Ovary (tissue), 9 donors: ENCODE measurements around the gene KRT10. TPM values are rescaled to one million over a fixed set of nuclear protein-coding genes. Genes with fewer than 3 reads are reported as not detected.

Source experiments
- DNase-seq, 5 donors: peaks; one replicate each; pipeline ENCODE4 v3.0.0-alpha.2; 2019 to 2020
- H3K27ac ChIP-seq, 2 donors: fragments of 200-600 bp; one replicate each; pipeline versions ENCODE4 v1.5.1 to v1.8.0; 2019 to 2022
- H3K27me3 ChIP-seq: fragments of 200-600 bp; one replicate; pipeline ENCODE4 v1.8.0; 2022
- H3K36me3 ChIP-seq: fragments of 200-600 bp; sonication (generic); one replicate; pipeline ENCODE4 v1.5.1; 2019
- H3K4me1 ChIP-seq: one replicate; pipeline ENCODE4 v1.8.1; 2013; ENCODE audit warnings: mild to moderate bottlenecking, moderate library complexity; ENCODE audit not compliant: insufficient read depth
- H3K4me3 ChIP-seq: fragments of 200-600 bp; sonication (generic); one replicate; pipeline ENCODE4 v1.5.1; 2017
- H3K9me3 ChIP-seq, 2 donors: fragments of 200-600 bp in 1 of 2; sonication (generic) in 1 of 2; one replicate each; pipeline versions ENCODE4 v1.5.1 to v1.8.1; 2013 to 2019; ENCODE audit warnings: mild to moderate bottlenecking in 1 of 2, moderate library complexity in 1 of 2
- CTCF ChIP-seq, 3 donors: fragments of 450-650 bp in 2 of 3; fragments of 200-600 bp in 1 of 3; IDR thresholded peaks; one replicate each; pipeline versions ENCODE4 v1.5.1 to v1.8.0; 2016 to 2022; ENCODE audit warnings: antibody characterized with exemption in 3 of 3, mild to moderate bottlenecking in 1 of 3
- EP300 ChIP-seq: sonication (generic); formaldehyde crosslinking; IDR thresholded peaks from one replicate; pipeline ENCODE4 v1.6.1; 2017; ENCODE audit warnings: antibody characterized with exemption
- POLR2A ChIP-seq: fragments of 450-650 bp; IDR thresholded peaks from one replicate; pipeline ENCODE4 v1.6.1; 2017; ENCODE audit warnings: antibody characterized with exemption, mild to moderate bottlenecking, moderate library complexity
- WGBS, 3 donors: extraction: QIAGEN DNeasy Blood & Tissue Kit in 1 of 3; methylation state at CpG; one replicate each; pipeline versions ENCODE4 v1.1.5 to v1.1.7; 2013 to 2017; 5-methylcytosine and 5-hydroxymethylcytosine counted together
- intact Hi-C, 4 donors: fragments of 100-400 bp; cut with DNase I; formaldehyde crosslinking; loops; one replicate each; pipeline versions ENCODE4 v1.11.0 to v1.15.1; 2022 to 2023
- polyA plus RNA-seq, 2 donors: library from polyadenylated mRNA; stranded (reverse); fragments of 200-250 nt in 1 of 2; fragments of 350-450 nt in 1 of 2; fragmentation: Illumina TruSeq in 1 of 2; extraction: RNeasy Lipid Tissue Mini Kit (QIAGEN cat#74804) in 1 of 2; gene quantifications; one replicate each; pipeline ENCODE4 v1.2.3, GENCODE V29; 2013 to 2014
- total RNA-seq, 7 donors: library from RNA; depleted of rRNA in 2 of 7; stranded (reverse); fragments of >200 nt in 2 of 7; fragmentation: NEBNext Ultra II Directional in 3 of 7; extraction: Animal tissue kit (Norgen Biotek cat#: 25700) in 3 of 7; gene quantifications; one replicate each; pipeline versions ENCODE4 v1.1.0 to v1.2.4, GENCODE V29; 2016 to 2023
- donor health status: DM: no; HTN: no; CAD: no; lungs with moderate emphysema.
- donor health status: DM: no; HTN: no; CAD: no.
- donor health status: Bipolar disorder and iron deficiency.
- donor health status: DM: yes; HTN: yes; CAD: no.
- donor health status: DM: no; HTN: no; CAD: no.
- donor health status: DM: yes; HTN: yes; CAD: no.

The KRT10 gene
- total and polyA plus RNA-seq, 9 donors, result 10.4 to 57.3 (median 35.2) TPM

GRCh38 chr17:40848583-40849235 is 26.3 kb upstream of the KRT10 start:
- intact Hi-C loops, result no loop called here
- Histone ChIP-seq H3K4me3 (no peak overlapping the region), H3K36me3 (no peaks in the 10 kb centered on the region), H3K9me3 (no peaks in the 10 kb centered on the region), H3K27me3 (no peaks in the 10 kb centered on the region), H3K27ac (no peak overlapping the region), H3K4me1 (peaks cover 1% of the 10 kb centered on the region)
- DNase-seq, result no peak
- TF ChIP-seq POLR2A (no peak), CTCF (IDR thresholded peaks at IDR 0.05) (no peak), EP300 (no peak)
- 81 to 97% (median 90%) methylated on average over 1 of the region's 1 CpG for WGBS, 3 donors

DNA sequence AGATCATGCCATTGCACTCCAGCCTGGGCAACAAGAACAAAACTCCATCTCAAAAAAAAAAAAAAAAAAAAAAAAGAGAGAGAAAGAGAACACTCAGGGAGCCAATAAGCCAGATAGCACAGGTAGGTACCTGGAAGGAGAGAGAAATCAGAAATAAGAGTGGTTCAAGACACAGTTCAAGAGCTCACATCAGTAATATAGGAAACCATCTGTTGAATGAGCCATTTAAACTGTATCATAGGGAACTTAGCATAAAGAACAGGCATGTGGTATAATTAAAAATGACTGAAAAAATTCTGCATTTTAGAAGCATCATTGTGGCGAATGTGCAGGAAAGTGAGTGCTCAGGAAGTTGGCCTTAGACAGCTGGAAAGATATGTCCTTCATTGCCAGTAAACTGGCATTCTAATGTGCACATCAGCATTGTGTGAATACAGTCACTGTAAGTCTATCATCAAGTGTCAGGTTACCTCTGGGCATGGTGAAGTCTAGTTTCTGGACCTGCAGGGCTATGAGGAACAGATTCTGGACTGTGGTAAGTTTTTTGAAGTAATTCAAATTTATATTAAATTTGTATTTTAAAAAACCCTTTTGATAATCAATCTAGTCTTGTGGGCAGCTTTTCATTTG is 24.2 kb upstream of the KRT10 start:
- TF ChIP-seq POLR2A, result no peak
- WGBS, 3 donors, result 90 to 94% (median 90%) methylated on average over 1 of the region's 1 CpG
- intact Hi-C loops, result no loop called here
- Histone ChIP-seq H3K4me1 (no peaks in the 10 kb centered on the region), H3K27ac (no peak overlapping the region), H3K27me3 (no peaks in the 10 kb centered on the region), H3K9me3 (no peaks in the 10 kb centered on the region), H3K4me3 (no peak overlapping the region), H3K36me3 (no peaks in the 10 kb centered on the region)
- no peak for DNase-seq

GRCh38 chr17:40844671-40845107 is 22.3 kb upstream of the KRT10 start:
- DNase-seq, result no peak

GRCh38 chr17:40843242-40843641 is 20.8 kb upstream of the KRT10 start:
- no peaks in the 10 kb centered on the region for H3K4me1 ChIP-seq
- TF ChIP-seq EP300 (no peak), CTCF (IDR thresholded peaks at IDR 0.05) (no peak), POLR2A (no peak)
- 73 to 89% (median 89%) methylated on average over 3 of the region's 3 CpGs for WGBS, 3 donors
- no peaks in the 10 kb centered on the region for H3K36me3 ChIP-seq
- H3K4me3 ChIP-seq, result no peak overlapping the region
- H3K9me3 ChIP-seq, result no peaks in the 10 kb centered on the region
- no peak overlapping the region for H3K27ac ChIP-seq
- no peak for DNase-seq
- intact Hi-C loops, result no loop called here
- no peaks in the 10 kb centered on the region for H3K27me3 ChIP-seq

More at GRCh38 chr17:40844671-40845107, 22.3 kb upstream of the KRT10 start:
- 69 to 80% (median 70%) methylated on average over 4 of the region's 4 CpGs for WGBS, 3 donors
- no peaks in the 10 kb centered on the region for H3K9me3 ChIP-seq
- no peaks in the 10 kb centered on the region for H3K27me3 ChIP-seq
- H3K4me1 ChIP-seq, result no peaks in the 10 kb centered on the region
- H3K4me3 ChIP-seq, result no peak overlapping the region
- no peak for TF ChIP-seq CTCF (IDR thresholded peaks at IDR 0.05)
- TF ChIP-seq EP300, result no peak
- TF ChIP-seq POLR2A, result no peak
- H3K27ac ChIP-seq, result no peak overlapping the region
- intact Hi-C loops, result no loop called here
- H3K36me3 ChIP-seq, result no peaks in the 10 kb centered on the region

DNA sequence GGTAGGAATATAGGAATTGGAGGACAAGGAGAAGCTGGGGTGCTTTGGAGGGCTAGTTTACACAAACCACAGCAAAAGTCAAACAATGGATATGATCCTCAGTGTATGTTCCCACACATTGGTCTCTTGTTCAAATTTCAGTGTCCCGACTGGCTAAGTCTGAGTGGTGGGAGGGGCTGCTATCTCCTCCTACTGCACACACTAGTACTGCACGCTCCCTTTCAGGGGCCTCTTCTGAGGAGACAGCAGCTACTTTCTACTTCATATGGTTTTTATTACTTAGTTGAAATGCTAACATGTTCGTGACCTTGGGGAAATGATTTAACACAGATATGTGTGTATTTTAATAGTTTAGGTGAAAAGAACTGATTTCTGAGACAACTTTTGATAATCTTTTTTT is 18.8 kb upstream of the KRT10 start:
- intact Hi-C loops, result no loop called here
- H3K4me3 ChIP-seq, result no peak overlapping the region
- no peaks in the 10 kb centered on the region for H3K36me3 ChIP-seq
- no peak for DNase-seq
- H3K27me3 ChIP-seq, result no peaks in the 10 kb centered on the region
- no peaks in the 10 kb centered on the region for H3K9me3 ChIP-seq
- TF ChIP-seq POLR2A (no peak), CTCF (IDR thresholded peaks at IDR 0.05) (no peak), EP300 (no peak)
- no peaks in the 10 kb centered on the region for H3K4me1 ChIP-seq
- H3K27ac ChIP-seq, result no peak overlapping the region
- 66 to 75% (median 72%) methylated on average over 3 of the region's 3 CpGs for WGBS, 3 donors
